ENCODE results near the gene NUCKS1.

The NUCKS1 gene

DNA sequence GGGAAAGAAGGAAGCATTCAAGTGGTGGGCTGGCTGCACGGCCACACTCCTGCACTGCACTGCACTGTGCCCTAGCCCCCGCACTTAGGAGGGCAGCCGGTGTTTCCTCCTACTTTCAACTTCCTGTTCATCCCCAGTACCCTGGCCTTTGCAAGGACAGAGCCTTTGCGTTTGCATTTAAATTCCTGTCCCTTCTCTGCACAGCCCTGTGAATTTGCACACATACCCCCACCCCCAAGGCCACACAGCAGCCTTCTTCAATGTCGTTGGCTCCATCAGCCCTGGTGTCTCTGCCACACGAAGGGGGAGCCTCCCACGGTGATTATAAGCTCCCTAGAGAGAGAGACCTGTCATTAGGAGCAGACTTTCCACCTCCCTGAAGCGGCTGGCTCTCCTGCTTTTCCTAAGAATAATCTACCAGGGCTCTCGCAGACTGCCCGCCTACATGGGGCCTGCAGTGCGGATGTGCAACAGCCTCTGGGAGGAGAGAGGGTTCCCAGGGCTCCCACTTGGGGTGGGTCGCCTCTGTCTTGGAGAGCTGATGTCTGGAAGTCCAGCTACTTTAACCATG, 56.5 kb downstream of the NUCKS1 start:
- no peak for DNase-seq

DNA sequence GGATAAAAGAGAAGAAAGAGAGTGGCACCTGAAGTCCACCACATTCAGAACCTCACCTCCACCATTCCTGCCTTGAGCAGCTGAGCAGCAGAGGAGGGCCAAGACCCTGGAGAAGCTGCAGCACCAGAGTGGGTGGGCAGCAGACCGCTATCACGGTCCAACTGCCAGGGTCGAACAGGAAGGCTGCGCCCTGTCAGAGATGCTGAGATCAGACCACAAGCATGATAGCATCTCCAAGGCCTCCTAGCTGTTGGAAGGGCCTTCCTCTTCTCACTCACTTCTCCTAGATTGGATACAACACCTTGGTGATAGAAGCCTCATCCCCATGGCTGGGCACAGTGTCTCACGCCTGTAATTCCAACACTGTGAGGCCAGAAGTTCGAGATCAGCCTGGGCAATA, 57.6 kb downstream of the NUCKS1 start:
- DNase-seq = no peak

DNA sequence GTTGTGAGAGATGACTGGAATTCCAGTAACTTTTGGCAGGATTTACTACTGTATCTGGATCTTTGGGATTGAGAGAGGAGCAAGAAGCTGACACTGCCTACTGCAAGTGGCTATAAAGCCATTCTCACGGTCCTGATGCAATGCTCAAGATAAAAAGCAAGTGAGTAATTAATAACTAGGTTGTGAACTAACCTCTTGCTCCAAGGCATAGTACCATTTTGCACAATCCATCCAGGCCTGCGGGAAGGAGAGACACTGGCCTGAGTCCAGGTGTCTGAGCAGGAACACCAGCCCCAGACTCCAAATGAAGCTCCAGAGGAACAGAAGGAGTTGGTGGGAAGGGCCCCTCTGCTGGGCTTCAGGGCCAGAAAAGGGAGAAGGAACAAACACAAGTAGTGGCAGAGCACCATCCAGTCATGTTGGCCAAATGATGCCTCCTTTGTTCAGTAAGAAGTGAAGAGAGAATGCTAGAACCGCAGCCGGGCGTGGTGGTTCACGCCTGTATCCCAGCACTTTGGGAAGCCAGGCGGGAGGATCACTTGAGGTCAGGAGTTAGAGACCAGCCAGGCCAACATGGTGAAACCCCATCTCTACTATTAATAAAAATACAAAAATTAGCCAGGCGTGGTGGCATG, 59.7 kb downstream of the NUCKS1 start:
- no peak for DNase-seq

DNA sequence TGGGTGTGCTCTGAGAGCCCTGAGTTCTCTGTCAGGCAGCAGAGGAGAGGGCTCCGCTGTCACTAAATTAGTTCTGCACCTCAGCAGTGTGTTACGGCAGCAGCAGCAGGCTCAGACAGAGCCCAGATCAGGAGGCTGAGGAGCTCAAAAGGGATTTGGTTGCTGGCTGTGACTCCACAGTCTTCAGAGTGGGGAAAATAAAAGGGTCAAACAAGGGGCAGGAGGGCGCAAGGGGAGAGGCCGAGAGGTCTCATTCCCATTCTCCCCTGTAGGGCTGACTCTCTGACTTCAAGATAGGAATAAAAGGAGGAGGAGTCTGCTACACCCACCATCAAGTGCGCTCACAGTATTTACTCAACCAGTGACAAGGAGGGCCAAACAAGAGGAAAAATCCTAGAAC, 60.5 kb downstream of the NUCKS1 start:
- DNase-seq = no peak

DNA sequence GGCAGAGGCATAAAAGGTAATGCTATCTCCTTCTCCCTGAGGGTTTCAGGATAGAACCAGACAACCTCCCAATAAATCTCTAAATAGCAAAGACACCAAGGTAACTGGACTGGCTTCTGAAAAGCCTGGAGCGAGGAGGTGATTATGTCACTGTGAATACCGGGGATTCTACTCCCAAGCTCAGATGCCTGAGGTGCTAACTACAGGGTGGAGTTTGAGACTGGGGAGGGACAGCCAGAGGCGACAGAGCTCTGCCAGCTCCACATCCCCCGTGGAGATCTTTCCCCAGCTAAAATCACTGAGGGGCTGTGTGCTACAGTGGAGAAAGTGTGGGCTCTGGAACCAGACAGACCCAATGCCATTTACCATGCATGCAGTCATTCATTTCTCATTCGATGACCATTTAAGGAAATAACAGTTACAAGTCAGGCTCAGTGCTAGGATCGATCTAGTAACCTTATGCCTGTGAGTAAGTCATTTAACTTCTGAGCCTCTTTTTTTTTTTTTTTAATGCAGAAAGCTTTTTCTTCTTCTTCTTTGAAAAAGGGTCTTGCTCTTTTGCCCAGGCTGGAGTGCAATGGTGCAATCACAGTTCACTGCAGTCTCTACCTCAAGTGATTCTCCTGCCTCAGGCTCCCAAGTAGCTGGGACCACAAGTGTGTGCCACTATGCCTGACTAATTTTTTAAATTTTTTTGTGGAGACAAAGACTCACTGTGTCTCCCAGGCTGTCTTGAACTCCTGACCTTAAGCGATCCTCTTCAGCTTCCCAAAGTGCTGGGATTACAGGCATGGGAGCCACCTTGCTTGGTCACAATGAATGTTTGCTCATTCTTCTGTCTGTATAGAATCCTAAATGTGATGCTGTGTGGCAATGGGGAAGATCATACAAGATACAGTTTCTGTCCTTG, 61.6 kb downstream of the NUCKS1 start:
- no peak for DNase-seq

DNA sequence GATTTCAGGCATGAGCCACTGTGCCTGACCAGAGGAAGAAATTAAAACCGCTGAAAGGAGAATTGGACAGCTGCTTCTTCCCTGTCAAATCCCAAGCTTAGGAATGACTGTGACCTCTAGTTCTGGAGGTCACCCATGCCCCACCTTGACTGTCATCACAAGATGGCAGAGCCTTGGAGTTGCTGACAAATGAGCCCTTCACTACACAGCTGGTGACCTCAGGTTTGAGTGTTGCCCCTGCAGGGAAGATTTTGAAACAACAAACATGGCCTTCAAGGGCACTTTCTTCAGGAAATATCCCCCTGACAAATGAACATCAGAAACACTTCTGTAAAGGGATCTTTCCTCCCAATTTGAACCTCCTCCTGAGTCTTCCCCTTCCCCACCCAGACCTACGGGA, 62.7 kb downstream of the NUCKS1 start:
- DNase-seq = no peak

DNA sequence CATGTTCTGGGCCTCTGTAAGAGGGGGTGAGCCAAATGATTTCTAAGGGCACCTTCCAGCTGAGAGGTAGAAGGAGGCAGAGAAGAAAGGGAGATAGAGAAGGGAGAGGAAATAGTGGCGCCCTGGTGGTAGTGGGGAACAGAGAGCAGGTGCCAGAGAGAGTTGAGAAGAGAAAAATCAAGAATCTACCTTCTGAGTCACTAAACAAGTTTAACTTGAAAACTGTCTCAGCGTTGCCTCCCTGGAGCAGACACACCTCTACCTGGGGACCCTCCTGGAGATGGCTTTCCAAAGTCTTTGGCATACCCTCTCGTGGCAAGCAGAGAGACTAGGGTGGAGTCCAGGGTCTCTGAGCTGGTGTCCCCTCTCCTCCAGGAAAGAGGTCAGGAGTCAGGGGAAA, 68.6 kb downstream of the NUCKS1 start:
- no peak for DNase-seq

DNA sequence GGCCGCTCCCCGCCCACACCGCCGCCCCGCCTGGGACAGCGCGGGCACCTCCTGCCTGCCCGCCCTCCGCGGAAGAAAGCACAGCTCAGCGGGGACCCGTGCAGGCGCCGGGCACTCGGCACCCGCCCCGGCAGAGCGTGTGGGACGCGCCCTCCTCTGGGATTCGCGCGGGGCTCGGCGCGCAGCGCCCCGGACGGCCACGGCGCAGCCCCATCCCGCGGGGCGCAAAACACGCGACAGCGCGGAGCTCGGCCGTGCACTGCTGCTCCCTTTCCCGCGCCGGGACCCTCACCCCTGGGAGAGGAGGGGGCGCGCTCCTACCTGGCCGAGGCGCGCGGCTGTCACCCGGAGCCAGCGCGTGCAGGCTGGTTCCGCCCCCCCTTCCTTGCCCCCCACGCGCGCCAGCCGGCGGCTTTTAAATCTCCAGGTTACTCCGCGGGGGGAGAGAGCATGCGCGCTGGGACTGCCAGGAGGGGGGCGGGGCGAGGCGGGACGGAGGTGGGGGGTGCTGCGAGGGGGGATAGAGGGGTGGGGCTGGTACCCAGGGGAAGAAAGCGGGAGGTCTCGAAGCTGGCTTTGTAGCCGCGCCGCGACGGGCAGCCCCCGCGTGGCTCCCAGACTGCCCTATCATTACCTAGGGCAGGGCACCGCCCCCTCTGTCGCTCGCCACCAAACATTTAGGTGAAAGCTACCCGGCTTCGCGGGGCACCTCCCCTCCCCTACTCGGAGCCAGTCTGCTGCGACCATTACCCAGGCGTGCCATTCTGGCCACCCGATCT, 69.7 kb downstream of the NUCKS1 start, which contains the start of gene SLC45A3:
Gene SLC45A3, minus strand, starts transcription at position 437 of the 779 bp plus-strand sequence. CDS start 15,853 bp downstream, outside the sequence.
- DNase-seq = peak; percentile 32

DNA sequence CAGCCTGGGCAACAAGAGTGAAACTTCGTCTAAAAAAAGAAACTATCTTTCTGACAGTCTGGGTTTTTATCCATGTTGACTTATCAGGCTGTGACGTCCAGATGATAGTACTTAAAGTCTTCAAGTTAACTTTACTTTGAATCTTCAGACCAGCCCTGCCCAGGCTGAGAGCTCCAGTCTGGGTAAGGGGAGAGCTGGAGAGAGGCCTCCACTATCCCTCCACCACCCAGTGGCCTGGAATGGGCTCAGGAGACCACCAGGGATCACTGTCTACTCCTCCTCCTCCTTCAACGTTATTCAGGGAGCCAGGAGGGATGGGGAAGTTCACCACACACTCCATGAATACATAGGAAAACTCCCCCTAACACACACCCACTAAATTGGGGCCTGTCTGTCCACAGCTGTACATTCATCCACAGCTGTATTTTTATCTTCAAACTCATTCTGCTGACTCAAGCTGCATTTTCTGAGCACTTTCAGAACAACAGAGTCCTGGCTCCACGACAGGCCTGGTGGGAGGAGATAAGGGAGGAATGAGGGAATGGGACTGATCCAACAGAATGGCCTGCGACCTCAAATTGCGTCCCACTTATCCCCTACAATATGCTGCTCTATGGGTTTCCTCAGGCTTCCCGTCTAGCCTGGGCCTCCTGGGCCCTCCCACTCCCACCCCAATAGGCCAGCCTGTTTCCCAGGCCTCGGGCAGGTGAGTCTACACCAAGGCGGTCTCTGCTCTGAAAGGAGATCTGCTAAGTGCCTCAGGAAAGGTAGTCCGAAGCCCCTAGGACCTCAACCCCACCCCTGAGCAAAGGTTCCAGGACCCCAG, 71.5 kb downstream of the NUCKS1 start:
- no peak for DNase-seq

DNA sequence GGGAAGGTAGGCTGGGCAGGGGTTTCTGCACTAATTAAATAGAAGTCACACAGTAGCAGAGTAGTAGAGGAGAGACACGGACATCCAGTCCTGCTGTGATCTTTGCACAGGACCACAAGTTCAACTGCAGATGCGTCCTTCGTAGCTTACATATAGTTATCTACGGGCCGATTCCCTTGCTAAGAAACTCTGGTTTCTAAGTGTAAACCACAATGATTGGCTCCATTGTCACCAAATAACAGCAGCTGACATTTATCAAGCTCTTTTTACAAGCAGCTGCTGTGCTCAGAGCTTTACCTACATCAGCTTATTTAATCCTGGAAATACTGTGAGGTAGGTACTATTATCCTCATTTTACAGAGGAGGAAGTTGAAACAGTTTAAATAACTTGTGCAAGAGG, 72.8 kb downstream of the NUCKS1 start:
- no peak for DNase-seq

DNA sequence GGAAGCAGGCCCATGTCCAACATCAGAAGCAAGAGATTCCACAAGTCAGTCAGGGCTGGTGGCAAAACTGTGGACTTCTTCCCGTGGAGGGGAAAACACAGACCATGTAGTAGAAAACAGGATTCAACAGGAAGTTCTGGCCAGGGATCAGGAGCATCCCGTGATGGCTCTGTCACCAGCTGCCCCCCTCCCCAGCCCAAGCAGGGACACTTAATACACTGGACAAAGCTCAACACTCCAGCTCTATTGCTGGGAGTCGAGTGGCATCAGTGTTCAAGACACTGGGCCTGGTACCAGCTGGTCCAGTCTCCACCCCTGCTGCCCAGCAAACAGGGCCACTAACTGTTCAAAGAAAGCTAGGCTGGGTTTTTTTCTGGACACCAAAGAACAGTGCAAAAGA, 73.4 kb downstream of the NUCKS1 start:
- DNase-seq = no peak

DNA sequence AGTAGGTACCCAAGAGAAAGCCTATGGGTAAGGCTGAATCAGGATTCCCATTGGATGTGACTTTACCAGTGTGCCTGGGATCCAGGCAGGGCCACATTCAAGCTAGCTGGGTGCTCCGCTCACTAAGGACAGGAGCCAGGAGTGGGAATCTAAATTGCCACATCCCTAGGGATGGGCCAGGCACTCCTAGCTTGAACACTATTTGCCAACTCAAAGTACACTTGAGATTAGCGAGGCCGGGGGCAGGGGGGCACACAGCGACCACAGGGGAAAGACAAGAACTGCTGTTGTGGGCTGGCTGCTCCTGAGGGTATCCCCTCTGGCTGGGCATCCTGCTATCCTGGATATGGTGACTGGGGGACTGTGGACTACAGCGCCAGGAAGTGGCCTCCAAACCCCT, 74.0 kb downstream of the NUCKS1 start:
- no peak for DNase-seq

DNA sequence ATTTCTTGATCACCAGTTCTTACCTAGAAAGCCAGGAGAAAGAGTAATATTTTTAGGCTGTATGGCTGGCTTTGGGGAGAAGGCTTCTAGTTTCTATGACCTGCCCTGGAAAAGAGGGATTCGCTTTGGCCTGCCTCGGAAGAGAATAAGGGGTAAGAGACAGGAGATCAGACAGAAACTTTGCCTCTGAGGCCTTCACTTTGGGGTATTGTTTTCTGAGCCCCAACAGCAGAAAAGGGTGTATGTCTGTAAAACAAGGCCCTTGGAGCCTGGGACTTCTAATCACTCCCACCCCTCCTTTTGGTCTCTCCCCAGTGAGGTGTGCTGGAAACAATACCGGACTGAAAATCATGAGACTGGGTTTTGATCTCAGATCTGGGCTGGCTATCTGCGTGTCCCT, 74.7 kb downstream of the NUCKS1 start:
- DNase-seq = no peak

DNA sequence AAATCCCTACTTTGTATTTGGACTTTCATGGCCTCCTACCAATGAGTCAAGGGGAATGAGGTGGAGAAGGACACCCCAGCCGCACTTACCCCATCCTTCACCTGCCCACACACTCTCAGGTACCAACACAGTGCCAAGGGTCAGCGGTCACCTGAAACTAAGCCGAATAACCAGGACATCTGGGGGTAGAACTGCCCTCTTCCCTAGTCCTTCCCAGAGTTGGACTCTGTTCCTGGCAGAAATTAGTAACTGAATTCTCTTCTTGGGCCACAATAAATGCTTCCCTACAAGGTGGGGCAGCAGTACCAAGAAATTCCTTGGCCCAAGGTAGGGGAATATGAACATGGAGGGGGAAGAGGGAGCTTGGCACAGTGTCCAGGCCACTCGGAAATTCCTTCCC, 77.0 kb downstream of the NUCKS1 start:
- DNase-seq = no peak

DNA sequence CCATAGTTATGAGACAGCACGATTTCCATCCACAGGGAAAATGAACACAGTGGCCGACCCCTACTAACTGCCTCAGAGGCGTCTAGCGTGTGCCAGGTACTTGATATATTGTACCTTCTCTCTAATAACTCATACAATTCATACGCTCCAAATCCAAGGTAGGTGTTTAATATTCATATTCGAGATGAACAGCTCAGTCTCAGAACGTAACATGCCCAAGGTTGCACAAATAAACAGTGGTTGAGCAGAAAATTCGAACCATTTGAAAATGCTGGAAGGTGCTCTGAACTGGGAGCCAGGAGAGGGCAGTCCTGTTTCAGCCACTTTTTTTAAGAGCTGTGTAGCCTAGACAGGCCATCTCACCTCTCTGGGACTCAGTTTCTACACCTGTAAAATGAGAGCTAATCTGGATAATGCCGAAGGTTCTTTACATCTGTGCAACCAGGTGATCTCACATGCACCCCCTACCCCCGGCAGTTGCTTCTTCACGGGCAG, 77.5 kb downstream of the NUCKS1 start:
- no peak for DNase-seq

DNA sequence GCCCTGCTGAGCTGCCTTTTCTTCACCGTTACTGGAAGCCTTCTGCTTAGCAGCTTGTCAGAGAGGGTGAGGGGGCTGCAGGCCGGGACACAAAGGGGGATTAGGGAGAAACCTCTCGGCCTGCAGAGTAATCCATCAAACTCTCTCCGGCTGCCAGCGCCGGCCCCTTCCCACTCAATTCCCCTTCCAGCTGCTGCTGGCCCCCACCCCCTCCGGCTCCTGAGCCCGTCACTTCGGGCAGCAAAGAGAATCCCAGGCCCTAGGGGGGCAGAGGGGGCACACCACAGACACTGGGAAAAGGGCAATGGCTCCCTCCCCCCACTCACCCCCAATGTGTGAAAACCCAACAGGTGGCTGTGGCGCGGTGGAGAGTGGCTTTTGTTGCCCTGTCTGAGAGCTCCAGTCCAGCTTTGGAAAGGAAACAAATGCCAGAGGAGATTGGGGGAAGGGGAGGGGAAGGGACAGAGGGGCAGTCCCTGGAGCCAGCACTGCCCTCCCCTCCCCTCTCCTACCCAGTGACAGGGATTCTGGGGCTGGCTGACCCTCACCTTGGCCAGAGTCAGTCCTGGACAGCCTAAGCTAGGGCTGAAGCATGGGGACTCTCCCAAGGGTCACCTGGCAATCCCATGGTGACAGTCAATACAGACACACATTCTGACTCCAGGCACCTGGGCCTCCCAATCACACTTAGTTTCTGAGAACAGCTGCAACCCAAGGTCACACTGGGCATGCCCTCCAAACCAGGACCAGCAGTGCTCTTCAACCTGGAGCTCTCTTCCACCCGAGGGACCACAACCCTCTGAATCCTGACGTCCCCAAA, 79.2 kb downstream of the NUCKS1 start:
- DNase-seq = no peak

DNA sequence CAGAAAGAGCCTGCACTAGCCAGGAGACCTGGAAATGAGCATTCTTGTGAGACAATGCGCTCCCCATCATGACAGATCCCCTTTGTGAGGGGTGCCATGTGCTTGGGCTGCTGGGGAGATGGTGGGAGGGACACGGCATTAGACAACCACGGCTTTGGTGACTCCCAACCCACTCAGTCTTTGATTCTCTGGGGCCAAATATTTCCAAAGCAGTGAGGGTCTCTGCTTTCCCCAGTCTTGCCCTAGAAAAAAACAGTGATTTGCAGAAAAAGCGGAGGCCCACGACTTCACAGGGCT, 79.9 kb downstream of the NUCKS1 start:
- no peak for DNase-seq

DNA sequence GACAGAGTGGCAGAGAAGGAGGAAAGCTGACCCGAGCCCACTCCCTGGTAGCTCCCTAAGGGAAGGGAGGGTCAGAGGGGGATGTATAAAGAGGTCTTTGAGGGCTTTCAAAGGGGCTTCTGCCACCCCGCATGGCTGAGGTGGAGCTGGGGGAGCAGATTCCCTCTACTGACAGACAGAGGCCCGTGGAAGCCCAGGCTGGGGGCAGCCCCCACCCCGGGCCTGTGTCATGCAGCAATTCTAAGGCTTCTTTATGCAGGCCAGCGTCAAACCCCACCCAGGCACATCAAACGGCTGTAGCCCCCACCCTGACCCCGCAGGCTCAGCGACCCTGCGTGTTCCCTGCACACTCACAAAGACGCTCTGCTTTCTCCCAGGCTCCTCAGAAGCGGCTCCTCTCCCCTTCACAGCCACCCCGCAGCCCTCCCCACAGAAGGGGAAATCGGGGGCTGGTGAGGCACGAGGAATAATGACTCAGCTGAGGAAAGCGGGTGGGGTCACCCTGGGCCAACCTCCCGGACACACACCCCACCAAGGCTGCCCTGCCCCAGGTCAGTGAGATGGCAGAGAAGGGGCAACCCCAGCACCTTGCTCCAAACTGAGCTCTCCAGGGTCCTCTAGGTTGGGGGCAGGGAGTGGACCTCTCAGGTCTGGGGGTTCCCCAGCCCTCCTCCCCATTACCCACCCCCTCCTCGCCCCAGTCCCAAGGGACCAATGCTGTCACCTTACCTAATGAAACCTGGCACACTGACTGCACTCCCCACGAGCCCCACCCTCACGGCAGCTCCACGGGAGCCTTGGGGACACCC, 80.4 kb downstream of the NUCKS1 start:
- DNase-seq = no peak

DNA sequence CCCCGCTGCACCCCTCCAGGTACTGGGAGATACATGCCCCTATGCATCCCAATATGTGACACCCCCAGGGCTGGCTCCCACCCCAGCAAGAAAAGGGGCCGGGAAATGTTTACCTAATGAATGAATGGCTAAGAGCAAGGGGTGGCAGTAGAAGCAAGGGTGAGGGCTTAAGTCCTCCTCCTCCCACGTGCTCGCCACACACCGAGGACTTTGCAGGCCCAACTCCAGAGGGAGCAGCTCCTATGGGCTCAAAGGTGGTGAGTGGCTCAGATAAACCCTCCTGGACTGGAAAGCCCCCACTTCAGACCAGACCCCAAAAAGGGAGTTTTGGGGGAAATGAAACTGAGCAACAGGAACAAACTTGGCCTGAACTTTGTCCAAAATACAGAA, 81.0 kb downstream of the NUCKS1 start:
- DNase-seq = no peak

DNA sequence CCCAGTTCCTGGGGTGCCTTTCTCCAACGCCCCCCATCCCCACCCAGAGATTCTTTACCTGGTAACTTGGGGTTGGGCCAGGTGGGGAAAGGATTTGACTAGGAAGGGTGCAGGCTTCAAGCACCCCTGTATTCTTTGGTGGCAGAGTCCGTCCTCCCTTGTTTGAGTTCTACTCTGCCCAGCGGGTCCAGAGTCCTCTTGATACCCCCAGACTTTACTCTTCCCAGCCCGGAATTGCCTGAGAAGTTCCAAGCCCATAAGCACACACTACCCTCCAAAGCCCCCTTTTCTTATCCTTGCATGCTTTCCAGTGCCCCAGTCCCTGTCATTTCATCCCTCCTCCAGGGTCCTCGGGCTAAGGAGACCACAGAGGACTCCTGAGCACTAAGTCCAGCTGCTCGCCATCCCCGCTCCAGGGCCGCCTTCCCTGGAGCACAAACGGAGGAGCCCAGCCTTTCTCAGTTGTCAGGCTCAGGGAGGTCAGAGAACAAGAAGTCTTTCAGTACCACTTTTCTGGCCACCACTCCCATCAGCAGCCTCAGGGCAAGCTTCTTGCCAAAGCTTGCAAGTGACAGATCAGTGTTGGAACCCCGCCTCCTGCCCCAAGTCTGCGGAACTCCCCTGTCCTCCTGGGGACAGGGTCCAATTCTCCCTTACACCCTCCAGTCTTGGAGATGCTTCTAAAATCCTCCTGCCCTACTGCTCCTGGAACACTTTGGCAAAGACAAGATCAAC, 81.9 kb downstream of the NUCKS1 start:
- no peak for DNase-seq

Data from COR-L47 (cell line).